HG03108 (cell line): ENCODE data around the gene KCNIP4.

ENCODE experiments used
- ATAC-seq: cut with Tn5 transposase; IDR thresholded peaks from one replicate; pipeline ENCODE4 v1.9.1; 2021; ENCODE audit warnings: moderate library complexity; ENCODE audit not compliant: unreplicated experiment

Gene KCNIP4

DNA sequence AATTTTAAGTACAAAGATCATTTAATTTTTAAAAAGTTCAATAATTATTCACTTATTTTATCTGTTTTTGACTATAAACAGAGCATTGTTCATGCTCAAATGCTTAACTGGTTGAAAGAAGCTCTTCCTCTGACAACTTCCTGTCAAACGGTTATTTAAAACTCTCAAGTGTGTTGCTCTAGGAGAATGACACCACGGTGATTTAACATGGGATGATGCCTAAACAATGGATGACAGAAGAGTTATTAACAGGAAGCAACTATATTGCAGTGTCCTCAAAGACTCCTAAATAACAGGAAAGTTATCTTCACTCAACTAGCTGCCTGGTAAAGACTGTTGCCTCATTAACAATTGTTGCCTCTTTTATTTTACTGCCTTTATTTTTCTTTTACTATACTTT is 738.7 kb downstream of the KCNIP4 start:
- no peak for ATAC-seq

DNA sequence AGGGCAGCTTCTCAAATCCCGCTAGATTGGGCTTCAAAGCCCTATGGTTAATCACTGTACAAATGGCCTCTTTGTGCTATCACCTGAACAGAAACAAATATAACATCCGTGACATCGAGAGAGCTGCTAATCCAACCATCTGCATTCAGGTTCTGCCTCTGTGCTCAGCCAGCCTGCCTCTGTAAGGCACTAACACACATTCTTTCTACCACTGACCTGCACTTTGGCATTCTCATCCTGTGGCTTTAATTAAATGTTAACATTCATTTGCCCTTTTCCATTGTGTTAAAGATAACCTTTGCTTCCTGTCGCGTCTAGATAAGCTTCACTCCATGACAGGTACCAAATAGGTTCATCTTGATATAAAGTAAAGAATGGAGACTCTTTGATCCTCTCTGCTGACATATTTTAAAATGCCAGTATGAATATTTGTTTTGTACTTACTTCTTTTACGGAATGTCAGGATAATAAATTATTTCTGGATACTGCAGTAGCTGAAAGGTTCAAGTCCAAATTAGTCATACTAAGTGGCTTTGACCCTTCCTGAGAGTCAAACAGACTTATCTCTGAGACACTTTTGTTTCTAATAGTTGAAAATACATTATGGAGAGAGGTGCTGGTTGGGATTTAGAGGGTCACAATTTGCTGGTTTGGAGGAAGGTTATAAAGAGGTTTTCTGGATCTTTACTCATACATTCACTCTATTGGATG is 742.6 kb downstream of the KCNIP4 start:
- no peak for ATAC-seq

DNA sequence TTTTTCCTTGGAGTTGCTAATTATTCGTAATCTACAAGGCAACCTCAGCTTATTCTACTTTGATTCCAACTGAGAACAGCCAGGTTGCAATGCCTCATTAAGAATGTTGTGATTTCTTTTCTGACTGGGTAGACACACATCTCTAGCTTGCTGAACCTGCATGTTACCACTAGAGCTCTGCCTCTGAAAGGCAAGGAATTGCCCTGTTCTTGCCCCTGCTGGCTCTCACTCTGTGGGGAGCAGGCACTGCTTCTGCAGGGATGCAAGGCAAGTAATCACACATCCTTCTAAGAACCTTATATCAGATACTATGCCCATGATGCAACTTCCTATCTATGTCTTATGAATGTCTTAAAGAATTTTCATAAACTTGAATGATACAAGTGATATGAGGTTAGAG is 745.2 kb downstream of the KCNIP4 start:
- ATAC-seq: no peak

GRCh38 chr4:21202959-21203358 is 745.6 kb downstream of the KCNIP4 start:
- no peak for ATAC-seq

- ATAC-seq: no peak
Measured at GRCh38 chr4:21198683-21199082, 749.9 kb downstream of the KCNIP4 start.

GRCh38 chr4:21195682-21196081 is 752.9 kb downstream of the KCNIP4 start:
- no peak for ATAC-seq

- no peak for ATAC-seq
Measured at GRCh38 chr4:21192367-21192766, 756.2 kb downstream of the KCNIP4 start.

- ATAC-seq: no peak
Measured at GRCh38 chr4:21191317-21191716, 757.3 kb downstream of the KCNIP4 start.

DNA sequence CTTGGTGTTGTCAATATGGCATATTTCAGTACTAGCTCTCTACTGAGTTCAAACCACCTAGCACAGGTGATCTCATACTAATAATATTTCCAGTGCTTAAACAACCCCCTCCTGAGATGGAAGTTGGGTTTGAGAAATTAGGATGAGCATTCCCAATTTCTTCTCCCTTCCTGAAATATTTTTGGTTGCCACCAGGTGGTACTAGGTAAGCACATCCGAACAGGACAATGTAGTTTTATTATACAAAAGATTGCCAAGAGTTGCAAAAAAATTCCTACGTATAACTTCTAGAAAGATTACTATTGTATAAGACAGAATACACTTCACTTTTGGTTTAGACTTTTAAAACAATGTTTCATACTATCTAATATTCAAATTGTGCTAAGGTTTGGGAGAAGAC is 763.8 kb downstream of the KCNIP4 start:
- no peak for ATAC-seq

DNA sequence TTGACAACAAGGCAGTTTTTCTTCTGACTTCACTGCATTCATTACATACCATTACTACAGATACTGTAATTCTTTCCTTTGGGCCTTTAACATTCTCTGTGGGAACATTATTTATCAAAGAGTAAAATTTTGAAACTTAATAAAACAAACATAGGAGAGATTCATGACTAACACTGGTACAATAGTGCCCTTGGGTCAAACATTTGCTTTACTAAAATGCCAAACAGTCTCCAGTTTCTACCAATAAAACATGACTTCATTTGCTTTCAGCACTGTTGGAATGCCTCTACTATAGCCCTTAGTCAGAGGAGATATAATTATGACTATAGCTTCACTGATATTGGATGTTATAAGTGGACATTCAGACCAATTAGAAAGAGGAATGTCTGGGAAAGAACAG is 766.9 kb downstream of the KCNIP4 start:
- no peak for ATAC-seq

GRCh38 chr4:21177871-21178270 is 770.7 kb downstream of the KCNIP4 start:
- ATAC-seq: no peak

DNA sequence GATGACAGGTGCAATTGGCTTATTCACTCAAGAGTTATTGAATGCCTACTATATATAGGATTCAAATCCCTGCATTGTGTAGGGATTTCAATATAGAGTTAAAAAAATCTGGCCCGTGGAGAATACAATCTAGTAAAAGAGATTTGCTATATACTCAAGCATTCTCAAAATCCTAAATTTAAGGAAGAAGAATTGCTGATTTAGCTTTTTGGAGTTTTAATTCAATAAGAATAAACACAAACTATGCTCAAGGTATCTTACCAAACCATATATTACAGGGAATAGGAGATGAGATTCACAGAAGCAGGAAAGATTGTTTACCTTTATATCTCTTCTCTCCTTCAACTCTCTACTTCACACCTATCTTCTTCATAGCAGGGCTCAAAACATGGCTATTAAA is 771.5 kb downstream of the KCNIP4 start:
- ATAC-seq: no peak

- no peak for ATAC-seq
Measured at GRCh38 chr4:21167711-21168110, 780.9 kb downstream of the KCNIP4 start.

GRCh38 chr4:21155367-21155766 is 793.2 kb downstream of the KCNIP4 start:
- ATAC-seq: no peak

DNA sequence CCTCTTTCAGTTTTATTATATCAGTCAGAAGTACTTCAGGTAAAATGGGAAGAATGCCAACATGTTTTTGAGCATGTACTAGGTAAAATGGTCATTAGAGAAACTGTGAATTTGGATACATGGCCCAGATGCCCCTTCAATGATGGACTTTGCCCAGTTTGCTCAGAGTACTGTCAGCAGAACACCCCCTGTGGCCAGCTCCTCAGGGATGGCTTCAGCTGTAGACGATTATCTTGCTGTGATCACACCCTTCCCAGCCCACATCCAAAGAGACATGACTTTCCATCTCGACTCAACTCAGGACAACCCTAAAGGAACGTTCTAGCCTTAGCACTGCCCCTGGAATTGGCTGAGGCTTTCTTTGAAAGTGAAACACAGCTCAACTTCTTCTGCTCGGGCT is 809.2 kb downstream of the KCNIP4 start:
- no peak for ATAC-seq

DNA sequence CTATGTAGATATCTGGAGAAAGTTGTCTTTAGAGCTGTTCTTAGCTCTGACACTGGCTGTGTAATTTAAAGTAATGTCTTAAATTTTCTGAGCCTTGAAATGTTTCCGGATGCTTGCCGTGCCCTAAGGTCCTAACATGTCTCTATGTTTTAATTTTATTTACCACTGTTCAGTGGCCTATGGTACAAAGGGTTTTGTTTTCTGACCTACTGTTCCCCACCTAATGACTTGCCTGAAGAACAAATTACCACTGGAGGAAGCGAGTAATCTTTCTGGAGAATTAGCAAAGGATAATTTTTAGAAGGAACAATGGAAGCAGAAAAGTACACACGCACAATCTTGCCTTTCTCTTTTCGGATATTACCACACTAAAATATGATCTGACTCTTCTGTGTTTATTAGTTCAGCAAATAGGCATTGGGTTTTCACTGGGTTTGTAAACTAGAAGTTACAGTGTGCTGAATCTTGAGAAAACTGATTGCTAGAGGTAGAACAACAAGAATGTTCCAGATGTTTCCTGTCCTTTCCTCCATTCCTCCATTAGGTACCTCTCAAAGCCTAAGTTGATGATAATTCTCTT is 812.4 kb downstream of the KCNIP4 start:
- ATAC-seq: no peak

- no peak for ATAC-seq
Measured at GRCh38 chr4:21134994-21135393, 813.6 kb downstream of the KCNIP4 start.

DNA sequence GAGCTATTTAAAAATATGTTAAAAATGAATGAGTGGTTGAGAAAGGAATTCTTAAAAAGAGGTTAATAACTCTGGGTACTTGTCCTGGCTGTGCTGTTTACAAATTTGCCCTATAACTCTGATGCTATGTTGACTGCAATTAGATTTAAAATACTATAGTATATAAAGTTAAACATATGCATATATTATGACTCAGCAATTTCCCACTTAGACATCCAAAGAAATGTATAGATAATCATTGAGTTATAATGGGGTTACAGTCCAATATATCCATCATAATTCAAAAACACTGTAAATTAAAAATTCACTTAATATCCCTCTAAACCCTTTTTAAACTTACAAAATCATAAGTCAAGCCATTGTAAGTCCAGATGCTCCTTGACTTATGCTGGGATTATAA is 818.0 kb downstream of the KCNIP4 start:
- ATAC-seq: no peak

GRCh38 chr4:21126014-21126512 is 822.5 kb downstream of the KCNIP4 start:
- no peak for ATAC-seq

GRCh38 chr4:21118301-21118700 is 830.3 kb downstream of the KCNIP4 start:
- ATAC-seq: no peak

DNA sequence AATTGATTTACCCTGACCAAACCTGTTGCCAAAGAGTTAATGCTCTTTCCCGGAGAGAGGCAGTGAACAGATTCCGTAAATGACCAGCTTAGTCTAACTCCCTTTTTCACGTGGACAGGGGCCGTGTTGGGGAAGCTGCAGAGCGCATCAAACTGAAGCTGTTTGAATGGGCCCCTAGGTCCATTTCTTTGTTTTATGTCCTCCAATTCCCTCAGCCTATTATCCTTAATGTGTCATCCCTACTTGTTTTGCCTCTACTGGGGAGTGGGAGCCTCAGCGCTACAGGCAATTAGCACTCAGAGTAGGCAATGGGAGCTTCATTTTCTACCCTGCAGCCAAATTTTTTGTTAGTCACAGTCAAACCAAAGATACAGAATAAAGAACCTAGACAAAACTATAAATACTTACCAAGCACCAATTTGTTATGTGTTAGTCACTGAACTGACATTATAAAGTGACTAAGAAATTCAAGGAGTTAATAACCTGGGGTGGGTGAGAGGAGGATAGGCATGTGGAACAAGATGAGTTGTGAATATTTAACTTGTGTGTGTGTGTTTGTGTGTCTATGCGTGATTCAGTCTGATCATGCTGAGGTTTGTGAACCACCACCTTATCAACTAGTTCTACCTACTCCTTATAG is 830.9 kb downstream of the KCNIP4 start:
- no peak for ATAC-seq

DNA sequence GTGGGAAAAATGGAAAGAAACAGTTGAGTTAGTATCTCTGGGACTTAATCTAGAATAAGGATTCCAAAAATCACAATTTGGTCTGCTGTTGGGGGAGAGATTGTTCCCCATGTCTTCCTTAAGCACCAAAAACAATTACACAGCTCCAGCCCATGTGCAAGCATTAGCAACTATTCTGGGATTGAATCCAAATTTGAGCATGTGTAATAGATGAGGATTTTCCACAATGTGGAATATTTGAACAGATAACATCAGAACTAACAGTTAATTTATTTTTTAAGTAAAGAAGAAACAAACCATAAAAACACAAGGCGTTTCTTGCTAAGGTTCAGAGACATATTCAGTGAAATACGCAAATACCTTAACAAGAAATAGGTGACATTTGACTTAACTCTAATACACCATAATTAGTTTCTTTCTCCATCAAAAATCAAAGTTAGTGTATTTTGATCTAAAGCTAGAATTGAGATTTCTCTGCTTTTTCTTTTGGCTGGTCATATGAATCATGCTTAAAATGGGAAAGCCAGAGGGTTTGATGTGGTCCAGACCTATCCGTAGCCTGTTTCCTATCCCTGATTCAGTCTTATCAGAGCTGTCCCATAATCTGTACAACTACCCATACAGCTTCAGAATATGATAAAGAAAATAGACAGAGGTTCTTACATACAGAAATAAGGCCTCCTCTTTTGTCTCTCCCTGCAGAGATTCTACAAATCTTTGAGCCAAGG is 834.9 kb downstream of the KCNIP4 start:
- ATAC-seq: no peak
